RPMI7951 (cell line): ENCODE data around the gene ZNF236. TPM values are rescaled to one million over a fixed set of nuclear protein-coding genes. Genes with fewer than 3 reads are reported as not detected.

Source experiments
- DNase-seq: peaks from one replicate; pipeline ENCODE4 v3.0.0-alpha.2; 2012; ENCODE audit warnings: low read depth
- total RNA-seq: library from RNA; depleted of rRNA; stranded (reverse); fragments of >200 nt; shearing (Covaris generic); gene quantifications from 2 replicates; pipeline ENCODE4 v1.2.3, GENCODE V29; 2014

ZNF236 gene
- total RNA-seq, 1 experiment from 2014 or later: 3.0 TPM

- DNase-seq: no peak
These were observed 37.4 kb downstream of the ZNF236 start for GRCh38 chr18:76859474-76860339.

GRCh38 chr18:76860411-76860810 lies 38.1 kb downstream of the ZNF236 start:
- DNase-seq: no peak

GRCh38 chr18:76866666-76867065 lies 44.3 kb downstream of the ZNF236 start:
- DNase-seq: no peak

GRCh38 chr18:76873311-76873710 lies 51.0 kb downstream of the ZNF236 start:
- no peak for DNase-seq

- DNase-seq: no peak
These were observed 51.4 kb downstream of the ZNF236 start for GRCh38 chr18:76873713-76874112.

GRCh38 chr18:76874642-76875389 lies 52.5 kb downstream of the ZNF236 start:
- peak; percentile 2 for DNase-seq

GRCh38 chr18:76875390-76876325 lies 53.3 kb downstream of the ZNF236 start:
- peak; percentile 24 for DNase-seq

- DNase-seq: no peak
These were observed 56.1 kb downstream of the ZNF236 start for GRCh38 chr18:76878426-76878825.

- DNase-seq: no peak
These were observed 57.7 kb downstream of the ZNF236 start for GRCh38 chr18:76880026-76880425.

- no peak for DNase-seq
These were observed 59.4 kb downstream of the ZNF236 start for GRCh38 chr18:76881744-76882143.

- DNase-seq: no peak
These were observed 59.8 kb downstream of the ZNF236 start for GRCh38 chr18:76882146-76882545.

- no peak for DNase-seq
These were observed 62.6 kb downstream of the ZNF236 start for GRCh38 chr18:76885001-76885400.

- no peak for DNase-seq
These were observed 63.8 kb downstream of the ZNF236 start for GRCh38 chr18:76886112-76886511.

GRCh38 chr18:76889091-76889699 lies 66.8 kb downstream of the ZNF236 start:
- no peak for DNase-seq

GRCh38 chr18:76892832-76893231 lies 70.5 kb downstream of the ZNF236 start:
- DNase-seq: no peak

- no peak for DNase-seq
These were observed 72.4 kb downstream of the ZNF236 start for GRCh38 chr18:76894566-76895346.

GRCh38 chr18:76895498-76895897 lies 73.1 kb downstream of the ZNF236 start:
- no peak for DNase-seq

GRCh38 chr18:76896677-76897076 lies 74.3 kb downstream of the ZNF236 start:
- DNase-seq: no peak

- DNase-seq: no peak
These were observed 74.9 kb downstream of the ZNF236 start for GRCh38 chr18:76897257-76897656.

GRCh38 chr18:76903386-76903785 lies 81.0 kb downstream of the ZNF236 start:
- no peak for DNase-seq

- DNase-seq: no peak
These were observed 83.5 kb downstream of the ZNF236 start for GRCh38 chr18:76905821-76906220.
